Measurements from ENCODE around the gene VSIG10.

GRCh38 chr12:118050972-118051910 lies 52.6 kb downstream of the VSIG10 start:
- TF ChIP-seq CTCF (IDR thresholded peaks at IDR 0.05) (peak in 1 of 7 experiments; percentile 11), POLR2A (IDR thresholded peaks at IDR 0.05) (no peak)
